Brain microvascular endothelial cell (primary cell): ENCODE data around the gene RAG2.
"Not testable (repeated sequence)": the region's sequence is repeated elsewhere in the genome, so short reads cannot be mapped to it uniquely, and the experiment has no call there.

Source experiments
- DNase-seq: peaks from one replicate; pipeline ENCODE4 v3.0.0-alpha.2; 2020
- H3K27ac ChIP-seq: fragments of 250-450 bp; sonication (Bioruptor Pico); 2 replicates; pipeline ENCODE4 v1.5.1; 2020; ENCODE audit warnings: mild to moderate bottlenecking, moderate library complexity
- H3K27me3 ChIP-seq: fragments of 250-450 bp; sonication (Bioruptor Pico); replicated peaks from 2 replicates; pipeline ENCODE4 v1.5.1; 2020; ENCODE audit warnings: mild to moderate bottlenecking
- H3K36me3 ChIP-seq: fragments of 250-450 bp; sonication (Bioruptor Pico); replicated peaks from 2 replicates; pipeline ENCODE4 v1.5.1; 2020; ENCODE audit warnings: mild to moderate bottlenecking
- H3K4me3 ChIP-seq: 2 replicates; pipeline ENCODE4 v1.5.1; 2011; ENCODE audit warnings: low read depth, mild to moderate bottlenecking, control low read depth, low read length, moderate library complexity
- in situ Hi-C: cut with HindIII; loops from 2 replicates; pipeline ENCODE4 v1.10.0; 2017; ENCODE audit warnings: low sequenced_read_pairs, low pct_ligation_motif_present
- TF ChIP-seq, protein P1 (sequence below): IDR thresholded peaks from 2 replicates; pipeline ENCODE4 v1.5.1; 2011; ENCODE audit warnings: low read depth, mild to moderate bottlenecking, moderate library complexity, low read length, control low read depth, inconsistent platforms; ENCODE audit errors: missing control alignments

Gene RAG2

DNA sequence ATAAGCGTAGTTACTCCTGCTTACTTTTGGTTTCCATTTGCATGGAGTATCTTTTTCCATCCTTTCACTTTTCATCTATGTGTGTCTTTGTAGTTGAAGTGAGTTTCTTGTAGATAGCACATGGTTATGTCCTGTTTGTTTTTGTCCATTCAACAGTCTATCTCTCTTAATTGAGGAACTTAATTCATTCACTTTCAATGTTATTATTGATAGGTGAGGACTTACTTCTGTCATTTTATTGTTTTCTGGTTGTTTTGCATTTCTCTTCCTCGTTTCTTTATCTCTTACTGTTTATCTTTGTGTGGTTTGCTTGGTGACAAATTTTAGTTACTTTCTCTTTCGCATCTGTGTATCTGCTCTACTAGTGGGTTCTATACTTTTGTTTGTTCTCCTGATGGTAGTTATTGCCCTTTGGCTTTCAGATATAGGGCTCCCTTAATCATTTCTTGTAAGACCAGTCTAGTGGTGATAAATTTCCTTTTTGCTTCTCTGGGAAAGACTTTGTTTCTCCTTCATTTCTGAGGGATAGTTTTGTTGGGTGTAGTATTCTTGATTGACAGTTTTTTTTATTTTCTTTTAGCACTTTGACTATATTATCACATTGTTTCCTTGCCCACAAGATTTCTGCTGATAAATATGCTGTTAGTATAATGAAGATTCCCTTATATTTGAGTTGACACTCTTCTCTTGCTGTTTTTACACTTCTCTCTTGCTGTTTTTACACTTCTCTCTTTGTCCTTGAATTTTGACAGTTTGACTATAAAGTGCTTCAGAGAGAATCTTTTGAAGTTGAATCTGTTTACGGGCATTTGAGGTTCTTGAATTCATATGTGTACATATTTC is 39.2 kb downstream of the RAG2 start:
- no peak for DNase-seq
- Histone ChIP-seq H3K4me3 (no peak overlapping the region), H3K27ac (no peak overlapping the region), H3K27me3 (no peaks in the 10 kb centered on the region), H3K36me3 (no peaks in the 10 kb centered on the region)
- in situ Hi-C loops = no loop called here
- TF ChIP-seq, protein P1, sequence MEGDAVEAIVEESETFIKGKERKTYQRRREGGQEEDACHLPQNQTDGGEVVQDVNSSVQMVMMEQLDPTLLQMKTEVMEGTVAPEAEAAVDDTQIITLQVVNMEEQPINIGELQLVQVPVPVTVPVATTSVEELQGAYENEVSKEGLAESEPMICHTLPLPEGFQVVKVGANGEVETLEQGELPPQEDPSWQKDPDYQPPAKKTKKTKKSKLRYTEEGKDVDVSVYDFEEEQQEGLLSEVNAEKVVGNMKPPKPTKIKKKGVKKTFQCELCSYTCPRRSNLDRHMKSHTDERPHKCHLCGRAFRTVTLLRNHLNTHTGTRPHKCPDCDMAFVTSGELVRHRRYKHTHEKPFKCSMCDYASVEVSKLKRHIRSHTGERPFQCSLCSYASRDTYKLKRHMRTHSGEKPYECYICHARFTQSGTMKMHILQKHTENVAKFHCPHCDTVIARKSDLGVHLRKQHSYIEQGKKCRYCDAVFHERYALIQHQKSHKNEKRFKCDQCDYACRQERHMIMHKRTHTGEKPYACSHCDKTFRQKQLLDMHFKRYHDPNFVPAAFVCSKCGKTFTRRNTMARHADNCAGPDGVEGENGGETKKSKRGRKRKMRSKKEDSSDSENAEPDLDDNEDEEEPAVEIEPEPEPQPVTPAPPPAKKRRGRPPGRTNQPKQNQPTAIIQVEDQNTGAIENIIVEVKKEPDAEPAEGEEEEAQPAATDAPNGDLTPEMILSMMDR = no peak

DNA sequence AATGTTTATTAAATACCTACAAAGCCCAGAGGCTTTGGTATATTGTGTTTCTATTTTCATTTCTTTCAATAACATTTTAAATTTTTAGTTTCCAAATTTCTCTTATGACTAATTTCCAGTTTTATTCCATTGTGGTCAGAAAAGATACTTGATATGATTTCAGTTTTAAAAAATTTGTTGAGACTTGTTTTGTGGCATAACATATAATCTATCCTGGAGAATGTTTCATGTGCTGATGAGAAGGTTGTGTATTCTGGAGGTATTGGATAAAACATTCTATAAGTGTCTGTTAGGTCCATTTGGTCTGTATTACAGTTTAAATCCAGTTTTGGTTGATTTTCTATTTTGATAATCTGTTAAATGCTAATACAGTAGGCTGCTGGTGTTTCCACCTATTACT is 40.0 kb downstream of the RAG2 start:
- TF ChIP-seq, protein P1 = no peak
- Histone ChIP-seq H3K4me3 (no peak overlapping the region), H3K27ac (no peak overlapping the region), H3K36me3 (no peaks in the 10 kb centered on the region), H3K27me3 (no peaks in the 10 kb centered on the region)
- DNase-seq = no peak
- in situ Hi-C loops = no loop called here

DNA sequence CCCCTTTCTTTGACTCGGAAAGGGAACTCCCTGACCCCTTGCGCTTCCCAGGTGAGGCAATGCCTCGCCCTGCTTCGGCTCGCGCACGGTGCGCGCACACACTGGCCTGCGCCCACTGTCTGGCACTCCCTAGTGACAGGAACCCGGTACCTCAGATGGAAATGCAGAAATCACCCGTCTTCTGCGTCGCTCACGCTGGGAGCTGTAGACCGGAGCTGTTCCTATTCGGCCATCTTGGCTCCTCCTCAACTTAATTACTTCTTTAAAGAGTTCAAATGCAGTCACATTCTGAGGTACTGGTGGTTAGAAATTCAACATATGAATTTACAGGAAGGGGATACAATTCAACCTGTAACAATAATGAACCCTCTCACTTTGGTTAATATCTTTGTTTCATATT is 40.6 kb downstream of the RAG2 start:
- in situ Hi-C loops, H3K36me3 ChIP-seq, DNase-seq, H3K27ac ChIP-seq, H3K27me3 ChIP-seq, H3K4me3 ChIP-seq: not testable (repeated sequence)

DNA sequence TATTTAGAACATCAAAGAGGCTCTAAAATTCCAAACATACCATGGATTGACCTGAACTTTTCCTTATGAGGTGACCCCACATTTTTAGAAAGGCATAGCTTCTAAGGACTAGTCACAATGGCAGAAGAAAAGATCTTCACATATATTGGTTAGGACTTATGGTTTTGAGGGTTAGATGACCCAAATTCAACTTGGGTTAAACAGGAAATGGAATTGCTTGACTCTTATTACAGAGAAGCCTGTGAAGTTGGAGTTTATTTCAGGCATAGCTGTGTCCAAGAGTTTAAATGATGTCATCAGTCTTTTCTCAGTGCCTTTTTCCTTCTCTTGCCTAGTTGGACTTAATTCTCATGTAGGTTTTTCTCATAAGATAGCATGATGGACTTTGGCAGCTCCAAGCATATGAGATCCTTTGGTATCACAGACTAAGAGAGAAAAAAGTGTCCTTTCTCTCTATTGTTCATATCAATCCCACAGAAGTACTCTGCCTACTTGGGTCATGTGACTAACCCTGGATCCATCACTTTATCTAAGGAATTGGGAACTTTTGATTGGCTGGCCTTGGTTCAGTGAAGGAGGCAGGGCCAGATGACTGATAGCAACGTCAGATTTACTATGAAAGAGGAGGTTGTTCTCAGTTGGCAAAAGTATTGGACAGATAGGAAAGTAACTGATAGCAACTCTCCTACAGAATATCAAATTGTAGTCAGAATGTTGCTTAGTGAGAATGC is 47.5 kb downstream of the RAG2 start:
- Histone ChIP-seq H3K4me3 (no peak overlapping the region), H3K27ac (no peak overlapping the region), H3K36me3 (no peaks in the 10 kb centered on the region), H3K27me3 (no peaks in the 10 kb centered on the region)
- TF ChIP-seq, protein P1 = no peak
- DNase-seq = no peak
- in situ Hi-C loops = no loop called here
